B cell (primary cell): ENCODE data around the gene TOX2. TPM values are rescaled to one million over a fixed set of nuclear protein-coding genes. Genes with fewer than 3 reads are reported as not detected.

Experiments
- ATAC-seq: fragments of 200-7000 bp; cut with Tn5 transposase; one replicate; pipeline ENCODE4 v1.10.0; 2021; ENCODE audit warnings: low read depth, mild to moderate bottlenecking, moderate number of reproducible peaks, moderate library complexity
- CTCF ChIA-PET: fragments of 350-600 bp; sonication (Branson Sonifier 250); formaldehyde crosslinking; loops from one replicate; lab custom pipeline; 2021; ENCODE audit warnings: antibody characterized with exemption, inconsistent platforms; lab: Charles Lee
- POLR2A ChIA-PET: fragments of 350-600 bp; sonication (Branson Sonifier 250); formaldehyde crosslinking; loops from one replicate; lab custom pipeline; 2021; ENCODE audit warnings: antibody characterized with exemption; lab: Charles Lee
- DNase-seq: peaks from one replicate; pipeline ENCODE4 v3.0.0; 2013
- H2AFZ ChIP-seq: 2 replicates; pipeline ENCODE4 v1.6.1; 2012; ENCODE audit warnings: mild to moderate bottlenecking, low read depth, low read length; ENCODE audit not compliant: insufficient read depth, poor library complexity, severe bottlenecking
- H3K27ac ChIP-seq, 2 donors: 1 replicate in 1 of 2; 2 replicates in 1 of 2; pipeline ENCODE4 v1.5.1; 2012 to 2013; ENCODE audit warnings: low read length in 2 of 2, mild to moderate bottlenecking in 2 of 2, moderate library complexity in 1 of 2
- H3K27me3 ChIP-seq, 4 experiments: fragments of 200-600 bp in 1 of 4; sonication (generic) in 1 of 4; replicated peaks in 1 of 4; 1 replicate in 2 of 4; 2 replicates in 2 of 4; pipeline versions ENCODE4 v1.6.1 to v1.7.0; 2013 to 2016; ENCODE audit warnings: low read length in 3 of 4, mild to moderate bottlenecking in 2 of 4, mixed read lengths in 1 of 4, moderate library complexity in 1 of 4; ENCODE audit not compliant: insufficient read depth in 4 of 4, control insufficient read depth in 3 of 4; ENCODE audit errors: control extremely low read depth in 1 of 4
- H3K36me3 ChIP-seq, 2 experiments: replicated peaks in 1 of 2; 1 replicate in 1 of 2; 2 replicates in 1 of 2; pipeline versions ENCODE4 v1.6.1 to v1.7.1; 2013; ENCODE audit warnings: low read length in 1 of 2; ENCODE audit not compliant: insufficient read depth in 2 of 2, control insufficient read depth in 1 of 2; ENCODE audit errors: control extremely low read depth in 1 of 2, extremely low read depth in 1 of 2
- H3K4me1 ChIP-seq, 2 donors: fragments of 200-600 bp in 1 of 2; sonication (generic) in 1 of 2; 1 replicate in 1 of 2; 2 replicates in 1 of 2; pipeline versions ENCODE4 v1.5.1 to v1.6.1; 2013 to 2017; ENCODE audit warnings: low read length in 2 of 2; ENCODE audit not compliant: control insufficient read depth in 2 of 2, insufficient read depth in 2 of 2
- H3K4me2 ChIP-seq: replicated peaks from 2 replicates; pipeline ENCODE3; 2012; ENCODE audit warnings: mild to moderate bottlenecking, low read depth, low read length; ENCODE audit not compliant: poor library complexity, severe bottlenecking
- H3K4me3 ChIP-seq, 5 experiments: fragments of 200-600 bp in 1 of 5; sonication (generic) in 1 of 5; 1 replicate in 3 of 5; 2 replicates in 2 of 5; pipeline versions ENCODE4 v1.5.1 to v1.7.0; 2011 to 2016; ENCODE audit warnings: low read length in 4 of 5, mild to moderate bottlenecking in 4 of 5, low read depth in 2 of 5, control low read depth in 1 of 5, moderate library complexity in 1 of 5; ENCODE audit not compliant: insufficient read depth in 1 of 5; ENCODE audit errors: control extremely low read depth in 1 of 5, extremely low read depth in 1 of 5
- H3K79me2 ChIP-seq: fragments of 200-600 bp; sonication (generic); one replicate; pipeline ENCODE4 v1.6.0; 2016; ENCODE audit warnings: low read length; ENCODE audit not compliant: control insufficient read depth, insufficient read depth
- H3K9ac ChIP-seq: fragments of 200-600 bp; sonication (generic); 2 replicates; pipeline ENCODE4 v1.6.1; 2017; ENCODE audit warnings: mild to moderate bottlenecking, low read length, moderate library complexity
- H3K9me3 ChIP-seq, 3 donors: one replicate each; pipeline versions ENCODE4 v1.6.1 to v1.7.1; 2013; ENCODE audit warnings: low read length in 2 of 3; ENCODE audit not compliant: control insufficient read depth in 2 of 3, insufficient read depth in 1 of 3; ENCODE audit errors: control extremely low read depth in 1 of 3
- H4K20me1 ChIP-seq: 2 replicates; pipeline ENCODE4 v1.6.0; 2012; ENCODE audit warnings: mild to moderate bottlenecking, low read length; ENCODE audit not compliant: insufficient read depth, control insufficient read depth, poor library complexity, severe bottlenecking
- H3K27ac Mint-ChIP-seq: one replicate; pipeline ENCODE4 v1.8.0; 2021; ENCODE audit warnings: mixed read lengths
- H3K27me3 Mint-ChIP-seq: one replicate; pipeline ENCODE4 v1.8.0; 2021; ENCODE audit warnings: mixed read lengths
- H3K4me1 Mint-ChIP-seq: one replicate; pipeline ENCODE4 v1.8.0; 2021; ENCODE audit warnings: mixed read lengths
- H3K4me3 Mint-ChIP-seq: one replicate; pipeline ENCODE4 v1.8.0; 2021; ENCODE audit warnings: mixed read lengths
- H3K9me3 Mint-ChIP-seq: one replicate; pipeline ENCODE4 v1.8.0; 2022; ENCODE audit warnings: mixed read lengths; ENCODE audit not compliant: insufficient read depth
- CTCF ChIP-seq: fragments of 200-600 bp; IDR thresholded peaks from one replicate; pipeline ENCODE4 v1.8.0; 2022; ENCODE audit warnings: antibody characterized with exemption, mild to moderate bottlenecking
- EZH2 ChIP-seq: IDR thresholded peaks from 2 replicates; pipeline ENCODE4 v1.6.1; 2012; ENCODE audit warnings: borderline replicate concordance, low read depth, mild to moderate bottlenecking, moderate library complexity, low read length; ENCODE audit not compliant: insufficient read depth, poor library complexity, severe bottlenecking
- WGBS: methylation state at CpG from one replicate; pipeline ENCODE4 v1.1.5; 2013; ENCODE audit warnings: missing lambda C conversion rate; ENCODE audit not compliant: insufficient coverage; 5-methylcytosine and 5-hydroxymethylcytosine counted together
- intact Hi-C: fragments of 100-400 bp; cut with micrococcal nuclease; formaldehyde crosslinking; loops from one replicate; pipeline ENCODE4 v1.10.0; 2022
- polyA plus RNA-seq: library from polyadenylated mRNA; depleted of rRNA; stranded (reverse); fragments of >200 nt; gene quantifications from 2 replicates; pipeline ENCODE4 v1.2.3, GENCODE V29; 2012
- total RNA-seq, 2 donors: library from RNA; stranded (reverse); fragments of 120-200 nt in 1 of 2; gene quantifications; 1 replicate in 1 of 2; 2 replicates in 1 of 2; pipeline versions ENCODE4 v1.2.3 to v1.2.4, GENCODE V29; 2013 to 2022

The TOX2 gene
- total and polyA plus RNA-seq, 2 donors (not counting 1 experiment from before 2014, with no cell fraction given): 1.2 to 4.1 TPM

- H3K79me2 ChIP-seq: no peaks in the 10 kb centered on the region
- H3K36me3 ChIP-seq: no peaks in the 10 kb centered on the region
- Mint-ChIP-seq H3K4me3 (no peak overlapping the region), H3K9me3 (peaks cover 9% of the 10 kb centered on the region), H3K27me3 (peaks cover 48% of the 10 kb centered on the region), H3K27ac (no peak overlapping the region), H3K4me1 (no peaks in the 10 kb centered on the region)
- peaks cover 0 to 12% (median 3%) of the 10 kb centered on the region in 4 experiments for H3K27me3 ChIP-seq
- ATAC-seq (no peak), DNase-seq (no peak)
- no peak overlapping the region for H3K4me2 ChIP-seq
- TF ChIP-seq EZH2: no peak
- no peak for TF ChIP-seq CTCF
- ChIA-PET POLR2A (no interaction called here), CTCF (no interaction called here)
- no peak overlapping the region for H3K4me3 ChIP-seq
- no peak overlapping the region for H2AFZ ChIP-seq
- intact Hi-C loops: no loop called here
- WGBS: 80% methylated on average over 1 of the region's 6 CpGs
- H3K9me3 ChIP-seq: peaks cover 0 to 4% (median 0%) of the 10 kb centered on the region in 3 donors
- no peak overlapping the region for H3K9ac ChIP-seq
- no peak overlapping the region for H3K27ac ChIP-seq
- no peaks in the 10 kb centered on the region for H3K4me1 ChIP-seq
- H4K20me1 ChIP-seq: no peaks in the 10 kb centered on the region
Measured at GRCh38 chr20:44098256-44098630, 183.6 kb downstream of the TOX2 start.

GRCh38 chr20:44098657-44099056 lies 184.0 kb downstream of the TOX2 start:
- Histone ChIP-seq H3K79me2 (no peaks in the 10 kb centered on the region), H3K9ac (no peak overlapping the region), H3K36me3 (no peaks in the 10 kb centered on the region), H3K27me3 (peaks cover 0 to 12% (median 3%) of the 10 kb centered on the region in 4 experiments), H2AFZ (no peak overlapping the region), H3K4me1 (no peaks in the 10 kb centered on the region), H3K9me3 (peaks cover 0 to 4% (median 0%) of the 10 kb centered on the region in 3 donors), H3K4me3 (no peak overlapping the region), H3K27ac (no peak overlapping the region), H3K4me2 (no peak overlapping the region), H4K20me1 (no peaks in the 10 kb centered on the region)
- H3K27me3 Mint-ChIP-seq: peaks cover 50% of the 10 kb centered on the region
- intact Hi-C loops: no loop called here
- ChIA-PET CTCF (interaction anchor here (0.8 kb wide), 1 partner anchor 18 kb away, joined by 3 read pairs; no protein-coding TSS in a partner anchor), POLR2A (no interaction called here)
- H3K4me3 Mint-ChIP-seq: no peak overlapping the region
- 100% methylated on average over 4 of the region's 5 CpGs for WGBS
- TF ChIP-seq CTCF (no peak), EZH2 (no peak)
- peaks cover 9% of the 10 kb centered on the region for H3K9me3 Mint-ChIP-seq
- DNase-seq (no peak), ATAC-seq (no peak)
- no peaks in the 10 kb centered on the region for H3K4me1 Mint-ChIP-seq
- no peak overlapping the region for H3K27ac Mint-ChIP-seq
